Ecto neural progenitor cell (in vitro differentiated cells): ENCODE results near the gene DACH2.

ENCODE experiments used
- DNase-seq: peaks from one replicate; pipeline ENCODE4 v3.0.0-alpha.2; 2018; ENCODE audit warnings: low spot score

DACH2 gene

DNA sequence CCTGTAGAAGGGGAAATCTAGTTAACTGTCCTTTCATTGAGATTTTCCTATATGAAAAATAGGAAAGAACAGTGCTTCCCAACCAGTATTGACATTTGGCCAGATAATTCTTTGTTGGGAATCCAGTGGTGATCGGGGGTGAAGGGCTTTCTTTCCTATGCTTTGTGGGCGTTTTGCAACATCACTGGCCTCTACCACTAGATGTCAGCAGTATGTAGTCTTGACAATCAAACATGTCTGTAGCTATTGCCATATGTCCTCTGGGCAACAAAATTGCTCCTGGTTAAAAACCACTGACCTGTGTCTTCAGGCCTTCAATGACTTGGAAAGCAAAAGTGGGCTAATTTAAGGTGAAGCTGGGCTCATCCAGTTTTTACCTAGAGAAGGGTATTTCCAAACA, 658.5 kb downstream of the DACH2 start:
- no peak for DNase-seq

DNA sequence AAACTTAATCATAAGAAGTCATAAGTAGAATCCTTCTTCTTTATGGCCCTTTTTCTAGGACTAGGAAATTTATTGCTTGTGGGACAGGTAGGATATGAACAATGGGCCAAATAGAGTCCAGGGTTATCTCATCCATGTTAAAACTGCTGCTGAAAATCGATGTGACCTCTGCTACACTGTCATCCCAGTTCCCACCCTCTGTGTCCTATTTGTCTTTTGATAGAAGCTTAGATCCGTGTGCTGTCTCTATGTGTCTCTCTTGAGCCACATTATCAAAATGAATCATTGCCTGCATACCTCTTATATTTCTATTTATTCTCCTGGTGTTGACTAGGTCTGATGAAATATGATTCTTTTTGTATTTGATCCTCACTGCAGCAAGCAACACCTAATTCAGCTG, 661.4 kb downstream of the DACH2 start:
- no peak for DNase-seq

DNA sequence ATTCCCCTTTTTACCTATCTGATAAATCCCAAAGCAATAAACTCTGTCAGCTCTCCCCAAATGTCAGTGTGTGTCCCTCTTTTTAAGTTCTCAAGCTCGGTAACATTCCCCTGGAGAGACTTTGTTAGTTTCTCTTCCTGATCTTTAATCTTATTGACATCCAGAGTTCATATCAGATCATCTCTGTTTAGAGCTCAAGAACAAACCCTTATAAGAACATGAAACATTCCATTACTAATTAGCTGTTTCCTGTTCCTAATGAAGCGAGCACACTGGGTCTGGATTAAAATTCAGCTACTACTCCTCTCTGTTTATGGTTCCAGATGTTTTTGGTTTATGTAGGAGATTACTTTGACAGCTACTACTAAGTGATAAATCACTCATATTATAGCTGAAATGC, 681.5 kb downstream of the DACH2 start:
- DNase-seq: no peak

DNA sequence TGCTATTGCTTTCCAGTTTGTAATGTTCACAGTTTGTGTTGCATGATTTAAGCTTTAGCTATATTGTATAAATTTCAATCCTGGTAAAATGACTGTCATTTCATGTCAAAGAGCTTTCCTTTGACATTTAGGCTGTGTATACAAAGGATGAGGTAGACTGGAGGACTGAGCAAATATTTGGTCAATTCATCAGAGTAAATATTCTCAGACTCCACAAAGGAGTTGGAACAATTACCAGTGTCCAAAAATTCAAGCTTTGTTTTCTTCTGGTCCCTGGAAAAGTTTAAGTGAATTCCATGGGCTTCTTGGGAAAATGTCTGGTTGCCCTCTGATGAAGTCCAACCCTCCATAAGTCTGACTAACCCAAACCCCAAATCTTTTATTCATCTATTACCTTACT, 682.4 kb downstream of the DACH2 start:
- DNase-seq: no peak

DNA sequence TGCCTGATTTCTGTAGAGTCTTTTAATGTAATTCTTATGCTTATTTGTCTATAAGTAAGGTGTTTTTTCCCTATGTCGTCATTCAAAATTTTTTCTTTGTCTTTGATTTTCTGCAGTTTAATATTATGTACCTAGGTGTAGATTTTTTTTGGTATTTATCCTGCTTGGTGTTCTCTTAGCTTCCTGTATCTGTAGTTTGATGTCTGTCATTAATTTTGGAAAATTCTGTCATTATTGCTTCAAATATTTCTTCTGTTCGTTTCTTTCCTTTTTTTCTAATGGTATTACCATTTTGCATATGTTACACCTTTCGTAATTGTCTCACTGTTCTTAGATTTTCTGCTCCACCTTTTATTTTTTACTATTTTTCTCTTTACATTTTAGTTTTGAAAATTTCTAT, 696.9 kb downstream of the DACH2 start:
- no peak for DNase-seq
